H1 (cell line): ENCODE measurements around the gene GPS2. TPM values are rescaled to one million over a fixed set of nuclear protein-coding genes. Genes with fewer than 3 reads are reported as not detected.

ENCODE experiments used
- CREB1 ChIP-seq: IDR thresholded peaks from 2 replicates; pipeline ENCODE4 v1.6.1; 2012; ENCODE audit warnings: inconsistent platforms
- EP300 ChIP-seq, 2 experiments: IDR thresholded peaks; 1 replicate in 1 of 2; 2 replicates in 1 of 2; pipeline ENCODE4 v1.6.1; 2011 to 2012; ENCODE audit warnings: low read depth in 2 of 2, low read length in 2 of 2, mild to moderate bottlenecking in 2 of 2, borderline replicate concordance in 1 of 2, inconsistent platforms in 1 of 2, moderate library complexity in 1 of 2
- PHF8 ChIP-seq: fragments of 200-600 bp; sonication (generic); conservative IDR thresholded peaks from 2 replicates; pipeline ENCODE4 v1.7.1; 2012; ENCODE audit warnings: low read depth, mild to moderate bottlenecking, inconsistent platforms, low read length, moderate library complexity
- polyA plus RNA-seq, 7 experiments: library from polyadenylated mRNA; depleted of rRNA in 3 of 7; stranded (reverse) in 5 of 7; unstranded in 2 of 7; fragments of >200 nt in 5 of 7; fragments of 200-250 nt in 2 of 7; gene quantifications; 1 replicate in 5 of 7; 2 replicates in 1 of 7; 4 replicates in 1 of 7; pipeline versions ENCODE4 v1.2.1 to v1.2.3, GENCODE V29; 2011 to 2013; ENCODE audit warnings: missing spikeins in 2 of 7, mixed read lengths in 2 of 7
- total RNA-seq: library from RNA; stranded (reverse); fragmentation: NEBNext Ultra II Directional; extraction: Animal tissue kit (Norgen Biotek cat#: 25700); gene quantifications from 2 replicates; pipeline ENCODE4 v1.2.1, GENCODE V29; 2021

Gene GPS2
- total and polyA plus RNA-seq, 2 of the 8 experiments (the other 6 are each of a cell fraction or from before 2014, with no cell fraction given) = 67.0 to 152 TPM

- TF ChIP-seq CREB1 = 0 out of 2 replicates have a peak, but pooled peaks have one; percentile 10
- no peak for TF ChIP-seq EP300 (IDR thresholded peaks at IDR 0.05; ENCODE audit: borderline replicate concordance in 1 of 2, low read depth in 2 of 2, low read length in 2 of 2)
- 0 out of 2 replicates have a peak, but pooled peaks have one; percentile 32 for TF ChIP-seq PHF8
These were observed 21.1 kb downstream of the GPS2 start (continued) for GRCh38 chr17:7293816-7294613.
